WTC11 (cell line): ENCODE data around the gene MYO5B. TPM values are rescaled to one million over a fixed set of nuclear protein-coding genes. Genes with fewer than 3 reads are reported as not detected.

Source experiments
- ATAC-seq: fragments of 200-7000 bp; cut with Tn5 transposase; 2 replicates; pipeline ENCODE4 v1.10.0; 2021; ENCODE audit warnings: mild to moderate bottlenecking, moderate library complexity
- CTCF ChIA-PET: fragments of 300-600 bp; sonication (Branson Sonifier 250); formaldehyde crosslinking; loops from one replicate; lab custom pipeline; 2021; ENCODE audit warnings: antibody characterized with exemption; lab: Charles Lee
- POLR2A ChIA-PET: fragments of 350-600 bp; sonication (Branson Sonifier 250); formaldehyde crosslinking; loops from one replicate; lab custom pipeline; 2021; ENCODE audit warnings: antibody characterized with exemption; lab: Charles Lee
- DNase-seq: peaks from one replicate; pipeline ENCODE4 v3.0.0; 2021; ENCODE audit warnings: low spot score
- H3K27ac Mint-ChIP-seq: 2 replicates; pipeline ENCODE4 v1.8.0; 2021; ENCODE audit warnings: mixed read lengths
- H3K27me3 Mint-ChIP-seq: 2 replicates; pipeline ENCODE4 v1.8.0; 2021; ENCODE audit warnings: low read depth, mild to moderate bottlenecking, moderate library complexity, mixed read lengths
- H3K36me3 Mint-ChIP-seq: 2 replicates; pipeline ENCODE4 v1.8.0; 2021; ENCODE audit warnings: mixed read lengths
- H3K4me1 Mint-ChIP-seq: 2 replicates; pipeline ENCODE4 v1.8.0; 2022; ENCODE audit warnings: mixed read lengths
- H3K4me3 Mint-ChIP-seq: 2 replicates; pipeline ENCODE4 v1.8.0; 2021; ENCODE audit warnings: mild to moderate bottlenecking, moderate library complexity, mixed read lengths
- H3K9me3 Mint-ChIP-seq: 2 replicates; pipeline ENCODE4 v1.8.0; 2021; ENCODE audit warnings: mixed read lengths
- ETV6 ChIP-seq: sonication (generic); formaldehyde crosslinking; IDR thresholded peaks from 2 replicates; pipeline ENCODE4 v1.8.1; 2022; ENCODE audit warnings: mild to moderate bottlenecking, missing genetic modification reagents
- FOXJ3 ChIP-seq: sonication (generic); formaldehyde crosslinking; IDR thresholded peaks from 2 replicates; pipeline ENCODE4 v1.9.0; 2021; ENCODE audit warnings: missing genetic modification reagents, mild to moderate bottlenecking, borderline replicate concordance
- GTF2I ChIP-seq: fragments of 250-450 bp; sonication (Bioruptor Pico); conservative IDR thresholded peaks from 2 replicates; pipeline ENCODE4 v1.4.0; 2021; ENCODE audit warnings: mild to moderate bottlenecking
- IRF2 ChIP-seq: sonication (generic); formaldehyde crosslinking; IDR thresholded peaks from 2 replicates; pipeline ENCODE4 v1.8.0; 2022; ENCODE audit warnings: low read depth, missing genetic modification reagents, borderline replicate concordance
- NFATC4 ChIP-seq: fragments of 250-450 bp; sonication (Bioruptor Pico); IDR thresholded peaks from 2 replicates; pipeline ENCODE4 v1.9.0; 2021; ENCODE audit warnings: mild to moderate bottlenecking
- NR1H2 ChIP-seq: sonication (generic); formaldehyde crosslinking; IDR thresholded peaks from 2 replicates; pipeline ENCODE4 v1.9.0; 2021; ENCODE audit warnings: mild to moderate bottlenecking, moderate library complexity, missing genetic modification reagents
- NR2C2 ChIP-seq: sonication (generic); formaldehyde crosslinking; IDR thresholded peaks from 2 replicates; pipeline ENCODE4 v1.8.0; 2022; ENCODE audit warnings: mild to moderate bottlenecking, missing genetic modification reagents
- PRRX2 ChIP-seq: fragments of 250-450 bp; sonication (Bioruptor Pico); IDR thresholded peaks from 2 replicates; pipeline ENCODE4 v1.8.0; 2021; ENCODE audit warnings: mild to moderate bottlenecking
- TEAD4 ChIP-seq: sonication (generic); formaldehyde crosslinking; IDR thresholded peaks from 2 replicates; pipeline ENCODE4 v1.8.0; 2022; ENCODE audit warnings: mild to moderate bottlenecking, missing genetic modification reagents
- ZNF121 ChIP-seq: sonication (generic); formaldehyde crosslinking; IDR thresholded peaks from 2 replicates; pipeline ENCODE4 v1.8.0; 2023; ENCODE audit warnings: missing genetic modification reagents
- total RNA-seq: library from RNA; stranded (reverse); gene quantifications from 3 replicates; pipeline ENCODE4 v1.2.3, GENCODE V29; 2021
- TF ChIP-seq, protein P1 (sequence below): sonication (generic); formaldehyde crosslinking; IDR thresholded peaks from 2 replicates; pipeline ENCODE4 v1.8.0; 2022; ENCODE audit warnings: mild to moderate bottlenecking, missing genetic modification reagents
- TF ChIP-seq, protein P2 (sequence below): sonication (generic); formaldehyde crosslinking; conservative IDR thresholded peaks from 2 replicates; pipeline ENCODE4 v1.8.1; 2022; ENCODE audit warnings: mild to moderate bottlenecking, missing genetic modification reagents
- TF ChIP-seq, protein P3 (sequence below): sonication (generic); formaldehyde crosslinking; IDR thresholded peaks from 2 replicates; pipeline ENCODE4 v1.8.0; 2023; ENCODE audit warnings: missing genetic modification reagents, mild to moderate bottlenecking, borderline replicate concordance
- TF ChIP-seq, protein P4 (sequence below): sonication (generic); formaldehyde crosslinking; IDR thresholded peaks from 2 replicates; pipeline ENCODE4 v1.8.1; 2023; ENCODE audit warnings: mild to moderate bottlenecking, missing genetic modification reagents
- TF ChIP-seq, protein P5 (sequence below): fragments of 250-450 bp; sonication (Bioruptor Pico); IDR thresholded peaks from 2 replicates; pipeline ENCODE4 v1.9.0; 2021; ENCODE audit warnings: mild to moderate bottlenecking
- TF ChIP-seq, protein P6 (sequence below): fragments of 250-450 bp; sonication (Bioruptor Pico); IDR thresholded peaks from 2 replicates; pipeline ENCODE4 v2.1.2; 2022; ENCODE audit warnings: mild to moderate bottlenecking, moderate library complexity
- TF ChIP-seq, protein P7 (sequence below): sonication (generic); formaldehyde crosslinking; IDR thresholded peaks from 2 replicates; pipeline ENCODE4 v1.8.1; 2023; ENCODE audit warnings: mild to moderate bottlenecking, missing genetic modification reagents, borderline replicate concordance
- TF ChIP-seq, protein P8 (sequence below): sonication (generic); formaldehyde crosslinking; IDR thresholded peaks from 2 replicates; pipeline ENCODE4 v1.8.1; 2023; ENCODE audit warnings: mild to moderate bottlenecking, moderate library complexity, missing genetic modification reagents

MYO5B gene
- total RNA-seq, 1 experiment from 2014 or later: 8.7 TPM

DNA sequence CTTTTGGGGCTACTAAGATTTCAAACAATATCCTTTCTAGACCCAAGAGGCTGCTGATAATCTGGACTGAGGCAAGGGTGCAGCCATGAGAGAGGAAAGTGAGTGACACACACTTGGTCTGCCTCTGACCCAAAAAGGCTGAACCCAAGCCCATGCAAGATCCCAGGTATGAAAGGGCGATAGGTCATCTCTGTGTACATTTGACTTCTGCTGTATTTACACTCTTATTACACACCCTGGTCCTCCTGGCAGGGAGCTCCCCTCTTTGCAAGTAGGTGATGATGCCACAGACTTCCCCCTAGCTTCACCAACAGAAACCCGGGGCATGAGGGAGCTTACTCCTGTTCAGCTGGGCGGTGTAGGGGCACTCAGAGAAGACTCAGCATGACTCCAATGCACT is 319.8 kb downstream of the MYO5B start:
- DNase-seq (no peak), ATAC-seq (no peak)
- H3K27me3 Mint-ChIP-seq: no peaks in the 10 kb centered on the region
- H3K9me3 Mint-ChIP-seq: no peaks in the 10 kb centered on the region
- CTCF ChIA-PET: interaction anchor here (1.7 to 2.5 kb wide), 2 partner anchors 12 to 17 kb away, joined by 6 read pairs; no protein-coding TSS in a partner anchor
- TF ChIP-seq, protein P1, sequence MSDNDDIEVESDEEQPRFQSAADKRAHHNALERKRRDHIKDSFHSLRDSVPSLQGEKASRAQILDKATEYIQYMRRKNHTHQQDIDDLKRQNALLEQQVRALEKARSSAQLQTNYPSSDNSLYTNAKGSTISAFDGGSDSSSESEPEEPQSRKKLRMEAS (CRISPR knock-in tag): no peak
- TF ChIP-seq NFATC4 (CRISPR knock-in tag) (no peak), GTF2I (CRISPR knock-in tag) (no peak), ZNF121 (CRISPR knock-in tag) (no peak), PRRX2 (CRISPR knock-in tag) (no peak), FOXJ3 (CRISPR knock-in tag) (no peak), IRF2 (CRISPR knock-in tag) (no peak), TEAD4 (CRISPR knock-in tag) (no peak), ETV6 (CRISPR knock-in tag) (no peak), NR1H2 (CRISPR knock-in tag) (no peak), NR2C2 (CRISPR knock-in tag) (no peak)
- TF ChIP-seq, protein P2, sequence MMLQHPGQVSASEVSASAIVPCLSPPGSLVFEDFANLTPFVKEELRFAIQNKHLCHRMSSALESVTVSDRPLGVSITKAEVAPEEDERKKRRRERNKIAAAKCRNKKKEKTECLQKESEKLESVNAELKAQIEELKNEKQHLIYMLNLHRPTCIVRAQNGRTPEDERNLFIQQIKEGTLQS (CRISPR knock-in tag): no peak
- TF ChIP-seq, protein P3, sequence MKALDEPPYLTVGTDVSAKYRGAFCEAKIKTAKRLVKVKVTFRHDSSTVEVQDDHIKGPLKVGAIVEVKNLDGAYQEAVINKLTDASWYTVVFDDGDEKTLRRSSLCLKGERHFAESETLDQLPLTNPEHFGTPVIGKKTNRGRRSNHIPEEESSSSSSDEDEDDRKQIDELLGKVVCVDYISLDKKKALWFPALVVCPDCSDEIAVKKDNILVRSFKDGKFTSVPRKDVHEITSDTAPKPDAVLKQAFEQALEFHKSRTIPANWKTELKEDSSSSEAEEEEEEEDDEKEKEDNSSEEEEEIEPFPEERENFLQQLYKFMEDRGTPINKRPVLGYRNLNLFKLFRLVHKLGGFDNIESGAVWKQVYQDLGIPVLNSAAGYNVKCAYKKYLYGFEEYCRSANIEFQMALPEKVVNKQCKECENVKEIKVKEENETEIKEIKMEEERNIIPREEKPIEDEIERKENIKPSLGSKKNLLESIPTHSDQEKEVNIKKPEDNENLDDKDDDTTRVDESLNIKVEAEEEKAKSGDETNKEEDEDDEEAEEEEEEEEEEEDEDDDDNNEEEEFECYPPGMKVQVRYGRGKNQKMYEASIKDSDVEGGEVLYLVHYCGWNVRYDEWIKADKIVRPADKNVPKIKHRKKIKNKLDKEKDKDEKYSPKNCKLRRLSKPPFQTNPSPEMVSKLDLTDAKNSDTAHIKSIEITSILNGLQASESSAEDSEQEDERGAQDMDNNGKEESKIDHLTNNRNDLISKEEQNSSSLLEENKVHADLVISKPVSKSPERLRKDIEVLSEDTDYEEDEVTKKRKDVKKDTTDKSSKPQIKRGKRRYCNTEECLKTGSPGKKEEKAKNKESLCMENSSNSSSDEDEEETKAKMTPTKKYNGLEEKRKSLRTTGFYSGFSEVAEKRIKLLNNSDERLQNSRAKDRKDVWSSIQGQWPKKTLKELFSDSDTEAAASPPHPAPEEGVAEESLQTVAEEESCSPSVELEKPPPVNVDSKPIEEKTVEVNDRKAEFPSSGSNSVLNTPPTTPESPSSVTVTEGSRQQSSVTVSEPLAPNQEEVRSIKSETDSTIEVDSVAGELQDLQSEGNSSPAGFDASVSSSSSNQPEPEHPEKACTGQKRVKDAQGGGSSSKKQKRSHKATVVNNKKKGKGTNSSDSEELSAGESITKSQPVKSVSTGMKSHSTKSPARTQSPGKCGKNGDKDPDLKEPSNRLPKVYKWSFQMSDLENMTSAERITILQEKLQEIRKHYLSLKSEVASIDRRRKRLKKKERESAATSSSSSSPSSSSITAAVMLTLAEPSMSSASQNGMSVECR (CRISPR knock-in tag): no peak
- TF ChIP-seq, protein P4, sequence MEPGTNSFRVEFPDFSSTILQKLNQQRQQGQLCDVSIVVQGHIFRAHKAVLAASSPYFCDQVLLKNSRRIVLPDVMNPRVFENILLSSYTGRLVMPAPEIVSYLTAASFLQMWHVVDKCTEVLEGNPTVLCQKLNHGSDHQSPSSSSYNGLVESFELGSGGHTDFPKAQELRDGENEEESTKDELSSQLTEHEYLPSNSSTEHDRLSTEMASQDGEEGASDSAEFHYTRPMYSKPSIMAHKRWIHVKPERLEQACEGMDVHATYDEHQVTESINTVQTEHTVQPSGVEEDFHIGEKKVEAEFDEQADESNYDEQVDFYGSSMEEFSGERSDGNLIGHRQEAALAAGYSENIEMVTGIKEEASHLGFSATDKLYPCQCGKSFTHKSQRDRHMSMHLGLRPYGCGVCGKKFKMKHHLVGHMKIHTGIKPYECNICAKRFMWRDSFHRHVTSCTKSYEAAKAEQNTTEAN (CRISPR knock-in tag): no peak
- TF ChIP-seq, protein P5, sequence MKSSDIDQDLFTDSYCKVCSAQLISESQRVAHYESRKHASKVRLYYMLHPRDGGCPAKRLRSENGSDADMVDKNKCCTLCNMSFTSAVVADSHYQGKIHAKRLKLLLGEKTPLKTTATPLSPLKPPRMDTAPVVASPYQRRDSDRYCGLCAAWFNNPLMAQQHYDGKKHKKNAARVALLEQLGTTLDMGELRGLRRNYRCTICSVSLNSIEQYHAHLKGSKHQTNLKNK: no peak
- TF ChIP-seq, protein P6, sequence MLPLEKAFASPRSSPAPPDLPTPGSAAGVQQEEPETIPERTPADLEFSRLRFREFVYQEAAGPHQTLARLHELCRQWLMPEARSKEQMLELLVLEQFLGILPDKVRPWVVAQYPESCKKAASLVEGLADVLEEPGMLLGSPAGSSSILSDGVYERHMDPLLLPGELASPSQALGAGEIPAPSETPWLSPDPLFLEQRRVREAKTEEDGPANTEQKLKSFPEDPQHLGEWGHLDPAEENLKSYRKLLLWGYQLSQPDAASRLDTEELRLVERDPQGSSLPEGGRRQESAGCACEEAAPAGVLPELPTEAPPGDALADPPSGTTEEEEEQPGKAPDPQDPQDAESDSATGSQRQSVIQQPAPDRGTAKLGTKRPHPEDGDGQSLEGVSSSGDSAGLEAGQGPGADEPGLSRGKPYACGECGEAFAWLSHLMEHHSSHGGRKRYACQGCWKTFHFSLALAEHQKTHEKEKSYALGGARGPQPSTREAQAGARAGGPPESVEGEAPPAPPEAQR (CRISPR knock-in tag): no peak
- TF ChIP-seq, protein P7, sequence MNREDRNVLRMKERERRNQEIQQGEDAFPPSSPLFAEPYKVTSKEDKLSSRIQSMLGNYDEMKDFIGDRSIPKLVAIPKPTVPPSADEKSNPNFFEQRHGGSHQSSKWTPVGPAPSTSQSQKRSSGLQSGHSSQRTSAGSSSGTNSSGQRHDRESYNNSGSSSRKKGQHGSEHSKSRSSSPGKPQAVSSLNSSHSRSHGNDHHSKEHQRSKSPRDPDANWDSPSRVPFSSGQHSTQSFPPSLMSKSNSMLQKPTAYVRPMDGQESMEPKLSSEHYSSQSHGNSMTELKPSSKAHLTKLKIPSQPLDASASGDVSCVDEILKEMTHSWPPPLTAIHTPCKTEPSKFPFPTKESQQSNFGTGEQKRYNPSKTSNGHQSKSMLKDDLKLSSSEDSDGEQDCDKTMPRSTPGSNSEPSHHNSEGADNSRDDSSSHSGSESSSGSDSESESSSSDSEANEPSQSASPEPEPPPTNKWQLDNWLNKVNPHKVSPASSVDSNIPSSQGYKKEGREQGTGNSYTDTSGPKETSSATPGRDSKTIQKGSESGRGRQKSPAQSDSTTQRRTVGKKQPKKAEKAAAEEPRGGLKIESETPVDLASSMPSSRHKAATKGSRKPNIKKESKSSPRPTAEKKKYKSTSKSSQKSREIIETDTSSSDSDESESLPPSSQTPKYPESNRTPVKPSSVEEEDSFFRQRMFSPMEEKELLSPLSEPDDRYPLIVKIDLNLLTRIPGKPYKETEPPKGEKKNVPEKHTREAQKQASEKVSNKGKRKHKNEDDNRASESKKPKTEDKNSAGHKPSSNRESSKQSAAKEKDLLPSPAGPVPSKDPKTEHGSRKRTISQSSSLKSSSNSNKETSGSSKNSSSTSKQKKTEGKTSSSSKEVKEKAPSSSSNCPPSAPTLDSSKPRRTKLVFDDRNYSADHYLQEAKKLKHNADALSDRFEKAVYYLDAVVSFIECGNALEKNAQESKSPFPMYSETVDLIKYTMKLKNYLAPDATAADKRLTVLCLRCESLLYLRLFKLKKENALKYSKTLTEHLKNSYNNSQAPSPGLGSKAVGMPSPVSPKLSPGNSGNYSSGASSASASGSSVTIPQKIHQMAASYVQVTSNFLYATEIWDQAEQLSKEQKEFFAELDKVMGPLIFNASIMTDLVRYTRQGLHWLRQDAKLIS (CRISPR knock-in tag): no peak
- TF ChIP-seq, protein P8, sequence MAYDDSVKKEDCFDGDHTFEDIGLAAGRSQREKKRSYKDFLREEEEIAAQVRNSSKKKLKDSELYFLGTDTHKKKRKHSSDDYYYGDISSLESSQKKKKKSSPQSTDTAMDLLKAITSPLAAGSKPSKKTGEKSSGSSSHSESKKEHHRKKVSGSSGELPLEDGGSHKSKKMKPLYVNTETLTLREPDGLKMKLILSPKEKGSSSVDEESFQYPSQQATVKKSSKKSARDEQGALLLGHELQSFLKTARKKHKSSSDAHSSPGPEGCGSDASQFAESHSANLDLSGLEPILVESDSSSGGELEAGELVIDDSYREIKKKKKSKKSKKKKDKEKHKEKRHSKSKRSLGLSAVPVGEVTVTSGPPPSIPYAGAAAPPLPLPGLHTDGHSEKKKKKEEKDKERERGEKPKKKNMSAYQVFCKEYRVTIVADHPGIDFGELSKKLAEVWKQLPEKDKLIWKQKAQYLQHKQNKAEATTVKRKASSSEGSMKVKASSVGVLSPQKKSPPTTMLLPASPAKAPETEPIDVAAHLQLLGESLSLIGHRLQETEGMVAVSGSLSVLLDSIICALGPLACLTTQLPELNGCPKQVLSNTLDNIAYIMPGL (CRISPR knock-in tag): no peak
- H3K4me3 Mint-ChIP-seq: no peak overlapping the region
- H3K36me3 Mint-ChIP-seq: no peaks in the 10 kb centered on the region
- peaks cover 5% of the 10 kb centered on the region for H3K4me1 Mint-ChIP-seq
- POLR2A ChIA-PET: no interaction called here
- no peak overlapping the region for H3K27ac Mint-ChIP-seq
